WTC11 (cell line): Measurements from ENCODE around the gene GNG4. TPM values are rescaled to one million over a fixed set of nuclear protein-coding genes. Genes with fewer than 3 reads are reported as not detected.

Experiments used
- ATAC-seq: fragments of 200-7000 bp; cut with Tn5 transposase; 2 replicates; pipeline ENCODE4 v1.10.0; 2021; ENCODE audit warnings: mild to moderate bottlenecking, moderate library complexity
- CTCF ChIA-PET: fragments of 300-600 bp; sonication (Branson Sonifier 250); formaldehyde crosslinking; loops from one replicate; lab custom pipeline; 2021; ENCODE audit warnings: antibody characterized with exemption; lab: Charles Lee
- POLR2A ChIA-PET: fragments of 350-600 bp; sonication (Branson Sonifier 250); formaldehyde crosslinking; loops from one replicate; lab custom pipeline; 2021; ENCODE audit warnings: antibody characterized with exemption; lab: Charles Lee
- DNase-seq: peaks from one replicate; pipeline ENCODE4 v3.0.0; 2021; ENCODE audit warnings: low spot score
- H3K27ac Mint-ChIP-seq: 2 replicates; pipeline ENCODE4 v1.8.0; 2021; ENCODE audit warnings: mixed read lengths
- H3K27me3 Mint-ChIP-seq: 2 replicates; pipeline ENCODE4 v1.8.0; 2021; ENCODE audit warnings: low read depth, mild to moderate bottlenecking, moderate library complexity, mixed read lengths
- H3K36me3 Mint-ChIP-seq: 2 replicates; pipeline ENCODE4 v1.8.0; 2021; ENCODE audit warnings: mixed read lengths
- H3K4me1 Mint-ChIP-seq: 2 replicates; pipeline ENCODE4 v1.8.0; 2022; ENCODE audit warnings: mixed read lengths
- H3K4me3 Mint-ChIP-seq: 2 replicates; pipeline ENCODE4 v1.8.0; 2021; ENCODE audit warnings: mild to moderate bottlenecking, moderate library complexity, mixed read lengths
- H3K9me3 Mint-ChIP-seq: 2 replicates; pipeline ENCODE4 v1.8.0; 2021; ENCODE audit warnings: mixed read lengths
- ATF1 ChIP-seq: sonication (generic); formaldehyde crosslinking; IDR thresholded peaks from 2 replicates; pipeline ENCODE4 v1.8.1; 2023; ENCODE audit warnings: mild to moderate bottlenecking, moderate library complexity, missing genetic modification reagents
- CREB1 ChIP-seq: sonication (generic); formaldehyde crosslinking; IDR thresholded peaks from 2 replicates; pipeline ENCODE4 v1.8.0; 2023; ENCODE audit warnings: mild to moderate bottlenecking, missing genetic modification reagents
- EMX1 ChIP-seq: fragments of 250-450 bp; sonication (Bioruptor Pico); IDR thresholded peaks from 2 replicates; pipeline ENCODE4 v1.8.0; 2021; ENCODE audit warnings: mild to moderate bottlenecking
- ETV6 ChIP-seq: sonication (generic); formaldehyde crosslinking; IDR thresholded peaks from 2 replicates; pipeline ENCODE4 v1.8.1; 2022; ENCODE audit warnings: mild to moderate bottlenecking, missing genetic modification reagents
- FOXK1 ChIP-seq: sonication (generic); formaldehyde crosslinking; IDR thresholded peaks from 2 replicates; pipeline ENCODE4 v1.8.0; 2022; ENCODE audit warnings: mild to moderate bottlenecking, moderate library complexity, missing genetic modification reagents
- FOXP1 ChIP-seq: sonication (generic); formaldehyde crosslinking; IDR thresholded peaks from 2 replicates; pipeline ENCODE4 v1.8.0; 2022; ENCODE audit warnings: missing genetic modification reagents, mild to moderate bottlenecking, moderate library complexity, borderline replicate concordance
- GABPB1 ChIP-seq: sonication (generic); formaldehyde crosslinking; IDR thresholded peaks from 2 replicates; pipeline ENCODE4 v1.8.1; 2023; ENCODE audit warnings: mild to moderate bottlenecking, missing genetic modification reagents
- HMGA2 ChIP-seq: fragments of 250-450 bp; sonication (Bioruptor Pico); IDR thresholded peaks from 2 replicates; pipeline ENCODE4 v1.4.0; 2021; ENCODE audit warnings: mild to moderate bottlenecking, moderate library complexity
- MYBL2 ChIP-seq: sonication (generic); formaldehyde crosslinking; IDR thresholded peaks from 2 replicates; pipeline ENCODE4 v1.8.1; 2023; ENCODE audit warnings: mild to moderate bottlenecking, moderate library complexity, missing genetic modification reagents
- NFE2L1 ChIP-seq: sonication (generic); formaldehyde crosslinking; IDR thresholded peaks from 2 replicates; pipeline ENCODE4 v1.8.1; 2023; ENCODE audit warnings: missing genetic modification reagents
- PRDM15 ChIP-seq: sonication (generic); formaldehyde crosslinking; IDR thresholded peaks from 2 replicates; pipeline ENCODE4 v1.8.0; 2022; ENCODE audit warnings: missing genetic modification reagents
- SMAD4 ChIP-seq: sonication (generic); formaldehyde crosslinking; IDR thresholded peaks from 2 replicates; pipeline ENCODE4 v1.8.0; 2022; ENCODE audit warnings: mild to moderate bottlenecking, missing genetic modification reagents
- SOX15 ChIP-seq: fragments of 250-450 bp; sonication (Bioruptor Pico); IDR thresholded peaks from 2 replicates; pipeline ENCODE4 v1.9.0; 2021; ENCODE audit warnings: mild to moderate bottlenecking
- SP1 ChIP-seq: sonication (generic); formaldehyde crosslinking; conservative IDR thresholded peaks from 2 replicates; pipeline ENCODE4 v1.8.1; 2022; ENCODE audit warnings: missing genetic modification reagents
- USF1 ChIP-seq: sonication (generic); formaldehyde crosslinking; IDR thresholded peaks from 2 replicates; pipeline ENCODE4 v1.8.0; 2022; ENCODE audit warnings: mild to moderate bottlenecking, missing genetic modification reagents
- ZBTB21 ChIP-seq: sonication (generic); formaldehyde crosslinking; IDR thresholded peaks from 2 replicates; pipeline ENCODE4 v1.8.1; 2023; ENCODE audit warnings: mild to moderate bottlenecking, missing genetic modification reagents, borderline replicate concordance
- ZNF121 ChIP-seq: sonication (generic); formaldehyde crosslinking; IDR thresholded peaks from 2 replicates; pipeline ENCODE4 v1.8.0; 2023; ENCODE audit warnings: missing genetic modification reagents
- ZNF263 ChIP-seq: sonication (generic); formaldehyde crosslinking; IDR thresholded peaks from 2 replicates; pipeline ENCODE4 v1.8.1; 2022; ENCODE audit warnings: low read depth, mild to moderate bottlenecking, moderate library complexity, missing genetic modification reagents
- total RNA-seq: library from RNA; stranded (reverse); gene quantifications from 3 replicates; pipeline ENCODE4 v1.2.3, GENCODE V29; 2021
- TF ChIP-seq, protein P1 (sequence below): sonication (generic); formaldehyde crosslinking; IDR thresholded peaks from 2 replicates; pipeline ENCODE4 v1.8.1; 2023; ENCODE audit warnings: mild to moderate bottlenecking, missing genetic modification reagents
- TF ChIP-seq, protein P2 (sequence below): sonication (generic); formaldehyde crosslinking; IDR thresholded peaks from 2 replicates; pipeline ENCODE4 v1.8.1; 2023; ENCODE audit warnings: mild to moderate bottlenecking, moderate library complexity, missing genetic modification reagents
- TF ChIP-seq, protein P3 (sequence below): sonication (generic); formaldehyde crosslinking; IDR thresholded peaks from 2 replicates; pipeline ENCODE4 v1.8.0; 2023; ENCODE audit warnings: missing genetic modification reagents
- TF ChIP-seq, protein P4 (sequence below): fragments of 250-450 bp; sonication (Bioruptor Pico); IDR thresholded peaks from 2 replicates; pipeline ENCODE4 v1.9.0; 2021; ENCODE audit warnings: moderate library complexity, mild to moderate bottlenecking, inconsistent platforms, borderline replicate concordance
- TF ChIP-seq, protein P5 (sequence below): sonication (generic); formaldehyde crosslinking; IDR thresholded peaks from 2 replicates; pipeline ENCODE4 v1.8.1; 2023; ENCODE audit warnings: mild to moderate bottlenecking, missing genetic modification reagents, moderate library complexity
- TF ChIP-seq, protein P6 (sequence below): sonication (generic); formaldehyde crosslinking; IDR thresholded peaks from 2 replicates; pipeline ENCODE4 v1.8.1; 2022; ENCODE audit warnings: low read depth, mild to moderate bottlenecking, moderate library complexity, missing genetic modification reagents, borderline replicate concordance

Gene GNG4
- total RNA-seq, 1 experiment from 2014 or later, result 38.3 TPM

DNA sequence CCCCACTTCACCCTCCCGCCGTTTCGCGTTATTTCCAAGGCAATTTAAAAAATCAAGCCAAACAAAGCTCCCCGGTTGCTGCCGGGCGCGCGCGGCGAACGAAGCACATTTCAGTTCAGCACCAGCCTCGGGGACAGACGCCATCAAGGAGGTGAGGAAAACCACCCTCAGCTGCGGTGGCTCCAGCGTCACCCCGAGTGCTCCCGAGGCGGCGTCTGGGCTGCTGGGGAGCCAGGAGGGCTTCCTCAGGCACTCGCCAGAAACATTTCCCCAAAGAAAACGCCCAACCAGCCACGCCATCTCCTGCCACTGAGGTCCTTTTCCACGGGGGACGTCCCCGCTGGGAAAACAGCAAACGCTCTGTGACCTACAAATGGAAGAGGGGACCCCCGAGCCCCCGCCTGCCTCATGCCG, 623 bp downstream of the GNG4 start:
- ChIA-PET POLR2A (interaction anchor here (1.2 to 1.6 kb wide), 2 partner anchors 10 to 144 kb away, joined by 4 to 9 read pairs; no protein-coding TSS in a partner anchor), CTCF (interaction anchor here (0.6 to 1.1 kb wide), 3 partner anchors 21 to 51 kb away, joined by 3 to 8 read pairs (median 3); no protein-coding TSS in a partner anchor)
- Mint-ChIP-seq H3K9me3 (no peaks in the 10 kb centered on the region), H3K36me3 (no peaks in the 10 kb centered on the region), H3K27me3 (peaks cover 21% of the 10 kb centered on the region), H3K4me1 (peaks cover 56% of the 10 kb centered on the region), H3K27ac (peak overlapping the region; percentile 65; the same call in 1 of the 2 replicates), H3K4me3 (peak overlapping the region; percentile 86)
- DNase-seq (peak; percentile 80), ATAC-seq (peak; percentile 40)
- TF ChIP-seq ZNF263 (CRISPR knock-in tag), result peak; percentile 75
- TF ChIP-seq SOX15 (CRISPR knock-in tag), result no peak
- TF ChIP-seq, protein P1, sequence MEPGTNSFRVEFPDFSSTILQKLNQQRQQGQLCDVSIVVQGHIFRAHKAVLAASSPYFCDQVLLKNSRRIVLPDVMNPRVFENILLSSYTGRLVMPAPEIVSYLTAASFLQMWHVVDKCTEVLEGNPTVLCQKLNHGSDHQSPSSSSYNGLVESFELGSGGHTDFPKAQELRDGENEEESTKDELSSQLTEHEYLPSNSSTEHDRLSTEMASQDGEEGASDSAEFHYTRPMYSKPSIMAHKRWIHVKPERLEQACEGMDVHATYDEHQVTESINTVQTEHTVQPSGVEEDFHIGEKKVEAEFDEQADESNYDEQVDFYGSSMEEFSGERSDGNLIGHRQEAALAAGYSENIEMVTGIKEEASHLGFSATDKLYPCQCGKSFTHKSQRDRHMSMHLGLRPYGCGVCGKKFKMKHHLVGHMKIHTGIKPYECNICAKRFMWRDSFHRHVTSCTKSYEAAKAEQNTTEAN (CRISPR knock-in tag), result 0 out of 2 replicates have a peak, but pooled peaks have one; percentile 59
- TF ChIP-seq HMGA2 (CRISPR knock-in tag), result no peak
- TF ChIP-seq MYBL2, result 0 out of 2 replicates have a peak, but pooled peaks have one; percentile 34
- TF ChIP-seq, protein P2, sequence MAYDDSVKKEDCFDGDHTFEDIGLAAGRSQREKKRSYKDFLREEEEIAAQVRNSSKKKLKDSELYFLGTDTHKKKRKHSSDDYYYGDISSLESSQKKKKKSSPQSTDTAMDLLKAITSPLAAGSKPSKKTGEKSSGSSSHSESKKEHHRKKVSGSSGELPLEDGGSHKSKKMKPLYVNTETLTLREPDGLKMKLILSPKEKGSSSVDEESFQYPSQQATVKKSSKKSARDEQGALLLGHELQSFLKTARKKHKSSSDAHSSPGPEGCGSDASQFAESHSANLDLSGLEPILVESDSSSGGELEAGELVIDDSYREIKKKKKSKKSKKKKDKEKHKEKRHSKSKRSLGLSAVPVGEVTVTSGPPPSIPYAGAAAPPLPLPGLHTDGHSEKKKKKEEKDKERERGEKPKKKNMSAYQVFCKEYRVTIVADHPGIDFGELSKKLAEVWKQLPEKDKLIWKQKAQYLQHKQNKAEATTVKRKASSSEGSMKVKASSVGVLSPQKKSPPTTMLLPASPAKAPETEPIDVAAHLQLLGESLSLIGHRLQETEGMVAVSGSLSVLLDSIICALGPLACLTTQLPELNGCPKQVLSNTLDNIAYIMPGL (CRISPR knock-in tag), result 0 out of 2 replicates have a peak, but pooled peaks have one; percentile 3
- TF ChIP-seq ZNF121 (CRISPR knock-in tag), result no peak
- peak; percentile 57; the same call in 1 of the 2 replicates for TF ChIP-seq NFE2L1
- TF ChIP-seq ETV6 (CRISPR knock-in tag), result peak; percentile 74; the same call in 1 of the 2 replicates
- TF ChIP-seq, protein P3, sequence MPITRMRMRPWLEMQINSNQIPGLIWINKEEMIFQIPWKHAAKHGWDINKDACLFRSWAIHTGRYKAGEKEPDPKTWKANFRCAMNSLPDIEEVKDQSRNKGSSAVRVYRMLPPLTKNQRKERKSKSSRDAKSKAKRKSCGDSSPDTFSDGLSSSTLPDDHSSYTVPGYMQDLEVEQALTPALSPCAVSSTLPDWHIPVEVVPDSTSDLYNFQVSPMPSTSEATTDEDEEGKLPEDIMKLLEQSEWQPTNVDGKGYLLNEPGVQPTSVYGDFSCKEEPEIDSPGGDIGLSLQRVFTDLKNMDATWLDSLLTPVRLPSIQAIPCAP (CRISPR knock-in tag), result 0 out of 2 replicates have a peak, but pooled peaks have one; percentile 36
- peak; percentile 66; the same call in 1 of the 2 replicates for TF ChIP-seq CREB1 (CRISPR knock-in tag)
- TF ChIP-seq FOXP1 (CRISPR knock-in tag), result peak; percentile 47; the same call in 1 of the 2 replicates
- 0 out of 2 replicates have a peak, but pooled peaks have one; percentile 17 for TF ChIP-seq USF1 (CRISPR knock-in tag)
- TF ChIP-seq EMX1 (CRISPR knock-in tag), result no peak
- peak; percentile 48; the same call in 1 of the 2 replicates for TF ChIP-seq ZBTB21 (CRISPR knock-in tag)
- 0 out of 2 replicates have a peak, but pooled peaks have one; percentile 32 for TF ChIP-seq SMAD4 (CRISPR knock-in tag)
- TF ChIP-seq GABPB1 (CRISPR knock-in tag), result no peak
- TF ChIP-seq ATF1, result no peak
- TF ChIP-seq, protein P4, sequence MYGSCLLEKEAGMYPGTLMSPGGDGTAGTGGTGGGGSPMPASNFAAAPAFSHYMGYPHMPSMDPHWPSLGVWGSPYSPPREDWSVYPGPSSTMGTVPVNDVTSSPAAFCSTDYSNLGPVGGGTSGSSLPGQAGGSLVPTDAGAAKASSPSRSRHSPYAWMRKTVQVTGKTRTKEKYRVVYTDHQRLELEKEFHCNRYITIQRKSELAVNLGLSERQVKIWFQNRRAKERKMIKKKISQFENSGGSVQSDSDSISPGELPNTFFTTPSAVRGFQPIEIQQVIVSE (CRISPR knock-in tag), result no peak
- TF ChIP-seq, protein P5, sequence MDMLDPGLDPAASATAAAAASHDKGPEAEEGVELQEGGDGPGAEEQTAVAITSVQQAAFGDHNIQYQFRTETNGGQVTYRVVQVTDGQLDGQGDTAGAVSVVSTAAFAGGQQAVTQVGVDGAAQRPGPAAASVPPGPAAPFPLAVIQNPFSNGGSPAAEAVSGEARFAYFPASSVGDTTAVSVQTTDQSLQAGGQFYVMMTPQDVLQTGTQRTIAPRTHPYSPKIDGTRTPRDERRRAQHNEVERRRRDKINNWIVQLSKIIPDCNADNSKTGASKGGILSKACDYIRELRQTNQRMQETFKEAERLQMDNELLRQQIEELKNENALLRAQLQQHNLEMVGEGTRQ, result no peak
- peak; percentile 53; the same call in 1 of the 2 replicates for TF ChIP-seq FOXK1 (CRISPR knock-in tag)
- no peak for TF ChIP-seq PRDM15
- TF ChIP-seq SP1 (CRISPR knock-in tag), result 0 out of 2 replicates have a peak, but pooled peaks have one; percentile 13
- TF ChIP-seq, protein P6, sequence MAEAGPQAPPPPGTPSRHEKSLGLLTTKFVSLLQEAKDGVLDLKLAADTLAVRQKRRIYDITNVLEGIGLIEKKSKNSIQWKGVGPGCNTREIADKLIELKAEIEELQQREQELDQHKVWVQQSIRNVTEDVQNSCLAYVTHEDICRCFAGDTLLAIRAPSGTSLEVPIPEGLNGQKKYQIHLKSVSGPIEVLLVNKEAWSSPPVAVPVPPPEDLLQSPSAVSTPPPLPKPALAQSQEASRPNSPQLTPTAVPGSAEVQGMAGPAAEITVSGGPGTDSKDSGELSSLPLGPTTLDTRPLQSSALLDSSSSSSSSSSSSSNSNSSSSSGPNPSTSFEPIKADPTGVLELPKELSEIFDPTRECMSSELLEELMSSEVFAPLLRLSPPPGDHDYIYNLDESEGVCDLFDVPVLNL, result 0 out of 2 replicates have a peak, but pooled peaks have one; percentile 39
